ENCODE data around the gene AGPAT2. TPM values are rescaled to one million over a fixed set of nuclear protein-coding genes. Genes with fewer than 3 reads are reported as not detected.
A peak's percentile ranks its signal among the peaks of the same experiment; 100 is the strongest.

Gene AGPAT2
- total and polyA plus RNA-seq, 2 donors (not counting 1 experiment from before 2014, with no cell fraction given), result 25.1 to 43.3 TPM

- H2AFZ ChIP-seq (ENCODE audit: low read length), result no peak overlapping the region
- H3K79me2 ChIP-seq (ENCODE audit: control insufficient read depth, insufficient read depth, low read length), result no peaks in the 10 kb centered on the region
- no peaks in the 10 kb centered on the region for H3K36me3 ChIP-seq (ENCODE audit: control insufficient read depth, insufficient read depth, low read length)
- H4K20me1 ChIP-seq (ENCODE audit: control insufficient read depth, extremely low read depth, insufficient read depth, low read length), result no peaks in the 10 kb centered on the region
- H3K27me3 ChIP-seq (ENCODE audit: control insufficient read depth, insufficient read depth, low read length), result no peaks in the 10 kb centered on the region
- peak; percentile 47 to 67 for DNase-seq (ENCODE audit: low read depth in 2 of 2)
- no peak overlapping the region for H3K4me3 ChIP-seq (replicated peaks in 1 of 4; ENCODE audit: control extremely low read depth in 1 of 4, insufficient read depth in 1 of 4, low read depth in 3 of 4, low read length in 4 of 4)
- no peaks in the 10 kb centered on the region for H3K9me3 ChIP-seq (ENCODE audit: control insufficient read depth, insufficient read depth, low read depth, low read length)
- no peak for TF ChIP-seq EZH2 (IDR thresholded peaks at IDR 0.05; ENCODE audit: low read length, missing control alignments)
- TF ChIP-seq CTCF (conservative IDR thresholded peaks at IDR 0.05 in 1 of 2, IDR thresholded peaks at IDR 0.05 in 1 of 2; ENCODE audit: low read depth in 1 of 2, low read length in 2 of 2), result peak; percentile 33 to 45
- peak overlapping the region; percentile 14 for H3K27ac ChIP-seq (ENCODE audit: insufficient read depth, low read length)
- H3K9ac ChIP-seq (ENCODE audit: insufficient read depth, low read length), result no peak overlapping the region
- H3K4me1 ChIP-seq (ENCODE audit: control insufficient read depth, extremely low read depth, insufficient read depth, low read length), result peaks cover 9% of the 10 kb centered on the region
- H3K4me2 ChIP-seq (ENCODE audit: extremely low read depth, insufficient read depth, low read length), result no peak overlapping the region
These were observed 61.9 kb downstream of the AGPAT2 start for GRCh38 chr9:136625101-136626065.

- no peak for DNase-seq (ENCODE audit: low read depth in 2 of 2)
- H3K4me2 ChIP-seq (ENCODE audit: extremely low read depth, insufficient read depth, low read length), result no peak overlapping the region
- no peak overlapping the region for H3K4me3 ChIP-seq (replicated peaks in 1 of 4; ENCODE audit: control extremely low read depth in 1 of 4, insufficient read depth in 1 of 4, low read depth in 3 of 4, low read length in 4 of 4)
- no peaks in the 10 kb centered on the region for H3K36me3 ChIP-seq (ENCODE audit: control insufficient read depth, insufficient read depth, low read length)
- TF ChIP-seq CTCF (conservative IDR thresholded peaks at IDR 0.05 in 1 of 2, IDR thresholded peaks at IDR 0.05 in 1 of 2; ENCODE audit: low read depth in 1 of 2, low read length in 2 of 2) (no peak), EZH2 (IDR thresholded peaks at IDR 0.05; ENCODE audit: low read length, missing control alignments) (no peak)
- no peaks in the 10 kb centered on the region for H3K79me2 ChIP-seq (ENCODE audit: control insufficient read depth, insufficient read depth, low read length)
- H2AFZ ChIP-seq (ENCODE audit: low read length), result no peak overlapping the region
- H3K27ac ChIP-seq (ENCODE audit: insufficient read depth, low read length), result no peak overlapping the region
- peaks cover 9% of the 10 kb centered on the region for H3K4me1 ChIP-seq (ENCODE audit: control insufficient read depth, extremely low read depth, insufficient read depth, low read length)
- no peaks in the 10 kb centered on the region for H3K27me3 ChIP-seq (ENCODE audit: control insufficient read depth, insufficient read depth, low read length)
- no peaks in the 10 kb centered on the region for H4K20me1 ChIP-seq (ENCODE audit: control insufficient read depth, extremely low read depth, insufficient read depth, low read length)
- no peak overlapping the region for H3K9ac ChIP-seq (ENCODE audit: insufficient read depth, low read length)
- H3K9me3 ChIP-seq (ENCODE audit: control insufficient read depth, insufficient read depth, low read depth, low read length), result no peaks in the 10 kb centered on the region
These were observed 62.9 kb downstream of the AGPAT2 start for GRCh38 chr9:136624184-136624951.

- Histone ChIP-seq H3K36me3 (ENCODE audit: control insufficient read depth, insufficient read depth, low read length) (no peaks in the 10 kb centered on the region), H3K79me2 (ENCODE audit: control insufficient read depth, insufficient read depth, low read length) (no peaks in the 10 kb centered on the region), H2AFZ (ENCODE audit: low read length) (no peak overlapping the region), H3K4me2 (ENCODE audit: extremely low read depth, insufficient read depth, low read length) (no peak overlapping the region), H3K4me1 (ENCODE audit: control insufficient read depth, extremely low read depth, insufficient read depth, low read length) (peaks cover 9% of the 10 kb centered on the region), H3K9me3 (ENCODE audit: control insufficient read depth, insufficient read depth, low read depth, low read length) (no peaks in the 10 kb centered on the region), H3K27ac (ENCODE audit: insufficient read depth, low read length) (no peak overlapping the region), H4K20me1 (ENCODE audit: control insufficient read depth, extremely low read depth, insufficient read depth, low read length) (no peaks in the 10 kb centered on the region), H3K27me3 (ENCODE audit: control insufficient read depth, insufficient read depth, low read length) (no peaks in the 10 kb centered on the region), H3K9ac (ENCODE audit: insufficient read depth, low read length) (no peak overlapping the region), H3K4me3 (replicated peaks in 1 of 4; ENCODE audit: control extremely low read depth in 1 of 4, insufficient read depth in 1 of 4, low read depth in 3 of 4, low read length in 4 of 4) (no peak overlapping the region)
- no peak for DNase-seq (ENCODE audit: low read depth in 2 of 2)
- TF ChIP-seq CTCF (conservative IDR thresholded peaks at IDR 0.05 in 1 of 2, IDR thresholded peaks at IDR 0.05 in 1 of 2; ENCODE audit: low read depth in 1 of 2, low read length in 2 of 2) (no peak), EZH2 (IDR thresholded peaks at IDR 0.05; ENCODE audit: low read length, missing control alignments) (no peak)
These were observed 63.4 kb downstream of the AGPAT2 start for GRCh38 chr9:136623842-136624183.

Measured in fibroblast of lung (primary cell).